GM23338 (cell line): ENCODE results near the gene GLDC. TPM values are rescaled to one million over a fixed set of nuclear protein-coding genes. Genes with fewer than 3 reads are reported as not detected.

Experiments used
- CREB1 ChIP-seq: fragments of 250-450 bp; sonication (Bioruptor Pico); IDR thresholded peaks from 2 replicates; pipeline ENCODE4 v1.5.0; 2020; ENCODE audit warnings: low read depth, mild to moderate bottlenecking, moderate library complexity
- EZH2 ChIP-seq: fragments of 200-600 bp; sonication (generic); IDR thresholded peaks from one replicate; pipeline ENCODE4 v1.8.0; 2017; ENCODE audit warnings: antibody characterized with exemption, mild to moderate bottlenecking, low read depth; ENCODE audit not compliant: unreplicated experiment
- EZH2phosphoT487 ChIP-seq: fragments of 200-600 bp; sonication (generic); IDR thresholded peaks from one replicate; pipeline ENCODE4 v1.8.1; 2018; ENCODE audit warnings: antibody characterized with exemption; ENCODE audit not compliant: unreplicated experiment
- NANOG ChIP-seq: IDR thresholded peaks from 2 replicates; pipeline ENCODE4 v1.6.1; 2016; ENCODE audit warnings: antibody characterized with exemption, borderline replicate concordance
- POLR2AphosphoS5 ChIP-seq: IDR thresholded peaks from 2 replicates; pipeline ENCODE4 v1.6.1; 2016; ENCODE audit warnings: antibody characterized with exemption, low read depth
- STAT1 ChIP-seq: IDR thresholded peaks from one replicate; pipeline ENCODE4 v1.6.1; 2016; ENCODE audit warnings: antibody characterized with exemption; ENCODE audit not compliant: unreplicated experiment
- ZNF331 ChIP-seq: fragments of 250-450 bp; sonication (Bioruptor Pico); IDR thresholded peaks from 2 replicates; pipeline ENCODE4 v1.5.0; 2020; ENCODE audit warnings: low read depth, mild to moderate bottlenecking, moderate library complexity
- polyA plus RNA-seq: library from polyadenylated mRNA; unstranded; fragments of >200 nt; fragmentation: Nextera tagmentation; extraction: Ambion mirVana; gene quantifications from 2 replicates; pipeline ENCODE4 v1.2.1, GENCODE V29; 2016
- total RNA-seq: library from RNA; depleted of rRNA; stranded (reverse); fragments of >200 nt; shearing (Covaris generic); gene quantifications from 2 replicates; pipeline ENCODE4 v1.2.3, GENCODE V29; 2014
- TF ChIP-seq, protein P1 (sequence below): fragments of 250-450 bp; sonication (Bioruptor Pico); IDR thresholded peaks from 2 replicates; pipeline ENCODE4 v1.5.0; 2020; ENCODE audit warnings: mild to moderate bottlenecking, moderate library complexity
- TF ChIP-seq, protein P2 (sequence below), 2 experiments: fragments of 200-600 bp in 1 of 2; sonication (generic) in 1 of 2; conservative IDR thresholded peaks; 2 replicates each; pipeline versions ENCODE4 v1.5.1 to v1.6.1; 2016 to 2017; ENCODE audit warnings: antibody characterized with exemption in 2 of 2, low read depth in 2 of 2, mild to moderate bottlenecking in 2 of 2, moderate library complexity in 1 of 2
- TF ChIP-seq, protein P3 (sequence below): IDR thresholded peaks from 2 replicates; pipeline ENCODE4 v1.6.1; 2016; ENCODE audit warnings: antibody characterized with exemption

The GLDC gene
- total and polyA plus RNA-seq, 2 experiments from 2014 or later = 63.5 to 139 TPM

DNA sequence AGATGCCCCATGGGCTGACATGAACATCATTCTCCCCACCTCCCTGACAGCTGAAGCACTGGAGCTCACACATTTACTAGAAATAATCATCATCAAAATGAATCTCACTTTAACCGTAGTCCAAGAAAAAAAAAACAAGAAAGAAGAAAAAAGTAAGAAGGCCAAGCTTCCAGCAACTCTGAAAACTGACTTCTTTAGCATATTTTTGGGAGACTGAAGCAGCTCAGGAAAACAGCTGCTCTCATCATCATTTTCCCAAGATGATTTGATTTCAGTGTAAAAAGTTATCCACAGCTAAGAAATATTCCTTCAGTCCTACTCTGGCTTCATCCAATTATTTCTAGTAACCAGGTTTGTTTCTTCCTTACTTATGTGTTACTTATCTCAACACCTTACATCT, 91.7 kb downstream of the GLDC start (continued):
- TF ChIP-seq, protein P1, sequence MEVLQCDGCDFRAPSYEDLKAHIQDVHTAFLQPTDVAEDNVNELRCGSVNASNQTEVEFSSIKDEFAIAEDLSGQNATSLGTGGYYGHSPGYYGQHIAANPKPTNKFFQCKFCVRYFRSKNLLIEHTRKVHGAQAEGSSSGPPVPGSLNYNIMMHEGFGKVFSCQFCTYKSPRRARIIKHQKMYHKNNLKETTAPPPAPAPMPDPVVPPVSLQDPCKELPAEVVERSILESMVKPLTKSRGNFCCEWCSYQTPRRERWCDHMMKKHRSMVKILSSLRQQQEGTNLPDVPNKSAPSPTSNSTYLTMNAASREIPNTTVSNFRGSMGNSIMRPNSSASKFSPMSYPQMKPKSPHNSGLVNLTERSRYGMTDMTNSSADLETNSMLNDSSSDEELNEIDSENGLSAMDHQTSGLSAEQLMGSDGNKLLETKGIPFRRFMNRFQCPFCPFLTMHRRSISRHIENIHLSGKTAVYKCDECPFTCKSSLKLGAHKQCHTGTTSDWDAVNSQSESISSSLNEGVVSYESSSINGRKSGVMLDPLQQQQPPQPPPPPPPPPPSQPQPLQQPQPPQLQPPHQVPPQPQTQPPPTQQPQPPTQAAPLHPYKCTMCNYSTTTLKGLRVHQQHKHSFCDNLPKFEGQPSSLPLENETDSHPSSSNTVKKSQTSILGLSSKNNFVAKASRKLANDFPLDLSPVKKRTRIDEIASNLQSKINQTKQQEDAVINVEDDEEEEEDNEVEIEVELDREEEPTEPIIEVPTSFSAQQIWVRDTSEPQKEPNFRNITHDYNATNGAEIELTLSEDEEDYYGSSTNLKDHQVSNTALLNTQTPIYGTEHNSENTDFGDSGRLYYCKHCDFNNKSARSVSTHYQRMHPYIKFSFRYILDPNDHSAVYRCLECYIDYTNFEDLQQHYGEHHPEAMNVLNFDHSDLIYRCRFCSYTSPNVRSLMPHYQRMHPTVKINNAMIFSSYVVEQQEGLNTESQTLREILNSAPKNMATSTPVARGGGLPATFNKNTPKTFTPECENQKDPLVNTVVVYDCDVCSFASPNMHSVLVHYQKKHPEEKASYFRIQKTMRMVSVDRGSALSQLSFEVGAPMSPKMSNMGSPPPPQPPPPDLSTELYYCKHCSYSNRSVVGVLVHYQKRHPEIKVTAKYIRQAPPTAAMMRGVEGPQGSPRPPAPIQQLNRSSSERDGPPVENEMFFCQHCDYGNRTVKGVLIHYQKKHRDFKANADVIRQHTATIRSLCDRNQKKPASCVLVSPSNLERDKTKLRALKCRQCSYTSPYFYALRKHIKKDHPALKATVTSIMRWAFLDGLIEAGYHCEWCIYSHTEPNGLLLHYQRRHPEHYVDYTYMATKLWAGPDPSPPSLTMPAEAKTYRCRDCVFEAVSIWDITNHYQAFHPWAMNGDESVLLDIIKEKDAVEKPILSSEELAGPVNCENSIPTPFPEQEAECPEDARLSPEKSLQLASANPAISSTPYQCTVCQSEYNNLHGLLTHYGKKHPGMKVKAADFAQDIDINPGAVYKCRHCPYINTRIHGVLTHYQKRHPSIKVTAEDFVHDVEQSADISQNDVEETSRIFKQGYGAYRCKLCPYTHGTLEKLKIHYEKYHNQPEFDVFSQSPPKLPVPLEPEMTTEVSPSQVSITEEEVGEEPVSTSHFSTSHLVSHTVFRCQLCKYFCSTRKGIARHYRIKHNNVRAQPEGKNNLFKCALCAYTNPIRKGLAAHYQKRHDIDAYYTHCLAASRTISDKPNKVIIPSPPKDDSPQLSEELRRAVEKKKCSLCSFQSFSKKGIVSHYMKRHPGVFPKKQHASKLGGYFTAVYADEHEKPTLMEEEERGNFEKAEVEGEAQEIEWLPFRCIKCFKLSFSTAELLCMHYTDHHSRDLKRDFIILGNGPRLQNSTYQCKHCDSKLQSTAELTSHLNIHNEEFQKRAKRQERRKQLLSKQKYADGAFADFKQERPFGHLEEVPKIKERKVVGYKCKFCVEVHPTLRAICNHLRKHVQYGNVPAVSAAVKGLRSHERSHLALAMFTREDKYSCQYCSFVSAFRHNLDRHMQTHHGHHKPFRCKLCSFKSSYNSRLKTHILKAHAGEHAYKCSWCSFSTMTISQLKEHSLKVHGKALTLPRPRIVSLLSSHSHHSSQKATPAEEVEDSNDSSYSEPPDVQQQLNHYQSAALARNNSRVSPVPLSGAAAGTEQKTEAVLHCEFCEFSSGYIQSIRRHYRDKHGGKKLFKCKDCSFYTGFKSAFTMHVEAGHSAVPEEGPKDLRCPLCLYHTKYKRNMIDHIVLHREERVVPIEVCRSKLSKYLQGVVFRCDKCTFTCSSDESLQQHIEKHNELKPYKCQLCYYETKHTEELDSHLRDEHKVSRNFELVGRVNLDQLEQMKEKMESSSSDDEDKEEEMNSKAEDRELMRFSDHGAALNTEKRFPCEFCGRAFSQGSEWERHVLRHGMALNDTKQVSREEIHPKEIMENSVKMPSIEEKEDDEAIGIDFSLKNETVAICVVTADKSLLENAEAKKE (CRISPR knock-in tag) = no peak
- TF ChIP-seq CREB1 (CRISPR knock-in tag) (no peak), ZNF331 (no peak), STAT1 (no peak), NANOG (no peak), EZH2 (no peak), EZH2phosphoT487 (no peak), POLR2AphosphoS5 (no peak)
- TF ChIP-seq, protein P2, sequence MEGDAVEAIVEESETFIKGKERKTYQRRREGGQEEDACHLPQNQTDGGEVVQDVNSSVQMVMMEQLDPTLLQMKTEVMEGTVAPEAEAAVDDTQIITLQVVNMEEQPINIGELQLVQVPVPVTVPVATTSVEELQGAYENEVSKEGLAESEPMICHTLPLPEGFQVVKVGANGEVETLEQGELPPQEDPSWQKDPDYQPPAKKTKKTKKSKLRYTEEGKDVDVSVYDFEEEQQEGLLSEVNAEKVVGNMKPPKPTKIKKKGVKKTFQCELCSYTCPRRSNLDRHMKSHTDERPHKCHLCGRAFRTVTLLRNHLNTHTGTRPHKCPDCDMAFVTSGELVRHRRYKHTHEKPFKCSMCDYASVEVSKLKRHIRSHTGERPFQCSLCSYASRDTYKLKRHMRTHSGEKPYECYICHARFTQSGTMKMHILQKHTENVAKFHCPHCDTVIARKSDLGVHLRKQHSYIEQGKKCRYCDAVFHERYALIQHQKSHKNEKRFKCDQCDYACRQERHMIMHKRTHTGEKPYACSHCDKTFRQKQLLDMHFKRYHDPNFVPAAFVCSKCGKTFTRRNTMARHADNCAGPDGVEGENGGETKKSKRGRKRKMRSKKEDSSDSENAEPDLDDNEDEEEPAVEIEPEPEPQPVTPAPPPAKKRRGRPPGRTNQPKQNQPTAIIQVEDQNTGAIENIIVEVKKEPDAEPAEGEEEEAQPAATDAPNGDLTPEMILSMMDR (conservative IDR thresholded peaks at IDR 0.05; ENCODE audit: low read depth in 2 of 2) = no peak
- TF ChIP-seq, protein P3, sequence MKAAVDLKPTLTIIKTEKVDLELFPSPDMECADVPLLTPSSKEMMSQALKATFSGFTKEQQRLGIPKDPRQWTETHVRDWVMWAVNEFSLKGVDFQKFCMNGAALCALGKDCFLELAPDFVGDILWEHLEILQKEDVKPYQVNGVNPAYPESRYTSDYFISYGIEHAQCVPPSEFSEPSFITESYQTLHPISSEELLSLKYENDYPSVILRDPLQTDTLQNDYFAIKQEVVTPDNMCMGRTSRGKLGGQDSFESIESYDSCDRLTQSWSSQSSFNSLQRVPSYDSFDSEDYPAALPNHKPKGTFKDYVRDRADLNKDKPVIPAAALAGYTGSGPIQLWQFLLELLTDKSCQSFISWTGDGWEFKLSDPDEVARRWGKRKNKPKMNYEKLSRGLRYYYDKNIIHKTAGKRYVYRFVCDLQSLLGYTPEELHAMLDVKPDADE = no peak
